ENCODE results near the gene CHML. TPM values are rescaled to one million over a fixed set of nuclear protein-coding genes. Genes with fewer than 3 reads are reported as not detected.

The CHML gene
- total and polyA plus RNA-seq, 2 experiments from 2014 or later = 3.2 to 7.2 TPM

DNA sequence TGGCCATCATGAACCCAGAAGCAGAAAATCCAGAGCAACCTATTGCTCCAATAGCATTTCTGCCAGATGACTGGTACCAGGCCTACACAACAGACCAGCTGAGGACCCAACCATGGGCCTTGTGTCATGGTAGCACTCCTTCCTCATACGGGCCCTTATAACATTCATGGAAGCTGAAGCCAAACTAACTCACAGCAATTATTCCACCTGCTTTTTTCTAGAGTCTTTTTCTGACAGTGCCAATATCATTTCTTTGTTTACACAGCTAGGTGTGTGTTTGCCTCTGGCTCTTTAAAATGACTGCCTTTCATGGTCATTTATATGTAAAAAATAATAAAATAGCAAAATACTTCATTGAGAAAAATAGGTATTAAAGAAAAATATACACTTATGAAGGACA, 8.0 kb upstream of the CHML start:
- Histone ChIP-seq H3K27ac (no peak overlapping the region), H3K79me2 (ENCODE audit: insufficient read depth) (no peaks in the 10 kb centered on the region), H2AFZ (no peak overlapping the region), H3K9me3 (ENCODE audit: low read depth) (no peaks in the 10 kb centered on the region), H3K9me2 (ENCODE audit: insufficient read depth) (no peaks in the 10 kb centered on the region), H3K4me3 (no peak overlapping the region), H3K4me2 (ENCODE audit: unreplicated experiment) (no peak overlapping the region), H3K36me3 (ENCODE audit: low read depth) (no peaks in the 10 kb centered on the region), H3K9ac (no peak overlapping the region), H3F3A (ENCODE audit: insufficient read depth) (no peaks in the 10 kb centered on the region), H3K27me3 (replicated peaks; ENCODE audit: insufficient read depth) (no peaks in the 10 kb centered on the region; the same call in 1 of the 2 replicates), H3K4me1 (ENCODE audit: insufficient read depth) (no peaks in the 10 kb centered on the region), H4K20me1 (ENCODE audit: insufficient read depth) (no peaks in the 10 kb centered on the region)
- TF ChIP-seq EZH2 (IDR thresholded peaks at IDR 0.05; ENCODE audit: insufficient read depth, poor library complexity, severe bottlenecking) (no peak), EZH2phosphoT487 (IDR thresholded peaks at IDR 0.05; ENCODE audit: insufficient read depth, low read depth) (no peak)
- DNase-seq = no peak
- 64 to 72% methylated on average over 1 of the region's 1 CpG for WGBS, 2 experiments (ENCODE audit: low coverage in 1 of 2, low lambda C conversion rate in 2 of 2, missing lambda C conversion rate in 2 of 2)
- in situ Hi-C loops (cut with MboI) = no loop called here

DNA sequence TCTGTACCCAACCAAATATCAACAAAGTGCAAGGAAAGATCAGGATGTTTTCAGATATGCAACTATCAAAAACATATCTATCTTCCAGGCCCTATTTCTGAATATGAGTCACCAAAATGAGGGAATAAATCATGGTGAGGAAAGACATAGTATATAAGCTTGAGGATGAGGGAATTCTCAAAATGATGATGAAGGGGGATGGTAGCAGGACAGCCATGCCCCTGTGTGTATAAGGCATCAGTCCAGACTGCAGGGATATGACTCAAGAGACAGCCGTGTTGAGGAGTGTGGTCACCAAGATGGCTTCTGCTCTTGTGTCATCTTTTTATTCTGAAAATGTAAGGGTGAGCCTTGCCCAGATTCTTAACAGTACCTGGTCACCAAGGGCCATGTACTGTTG, 7.5 kb upstream of the CHML start:
- Histone ChIP-seq H3K27me3 (replicated peaks; ENCODE audit: insufficient read depth) (no peaks in the 10 kb centered on the region; the same call in 1 of the 2 replicates), H3K4me3 (no peak overlapping the region), H3K36me3 (ENCODE audit: low read depth) (no peaks in the 10 kb centered on the region), H3K79me2 (ENCODE audit: insufficient read depth) (no peaks in the 10 kb centered on the region), H3K4me2 (ENCODE audit: unreplicated experiment) (no peak overlapping the region), H4K20me1 (ENCODE audit: insufficient read depth) (no peaks in the 10 kb centered on the region), H2AFZ (no peak overlapping the region), H3K4me1 (ENCODE audit: insufficient read depth) (no peaks in the 10 kb centered on the region), H3K9me3 (ENCODE audit: low read depth) (no peaks in the 10 kb centered on the region), H3K27ac (no peak overlapping the region), H3K9me2 (ENCODE audit: insufficient read depth) (no peaks in the 10 kb centered on the region), H3F3A (ENCODE audit: insufficient read depth) (no peaks in the 10 kb centered on the region), H3K9ac (no peak overlapping the region)
- peak; percentile 59 for DNase-seq
- WGBS, 2 experiments (ENCODE audit: low coverage in 1 of 2, low lambda C conversion rate in 2 of 2, missing lambda C conversion rate in 2 of 2) = 0 to 6% methylated on average over 1 of the region's 1 CpG
- TF ChIP-seq EZH2 (IDR thresholded peaks at IDR 0.05; ENCODE audit: insufficient read depth, poor library complexity, severe bottlenecking) (no peak), EZH2phosphoT487 (IDR thresholded peaks at IDR 0.05; ENCODE audit: insufficient read depth, low read depth) (no peak)
- in situ Hi-C loops (cut with MboI) = no loop called here

DNA sequence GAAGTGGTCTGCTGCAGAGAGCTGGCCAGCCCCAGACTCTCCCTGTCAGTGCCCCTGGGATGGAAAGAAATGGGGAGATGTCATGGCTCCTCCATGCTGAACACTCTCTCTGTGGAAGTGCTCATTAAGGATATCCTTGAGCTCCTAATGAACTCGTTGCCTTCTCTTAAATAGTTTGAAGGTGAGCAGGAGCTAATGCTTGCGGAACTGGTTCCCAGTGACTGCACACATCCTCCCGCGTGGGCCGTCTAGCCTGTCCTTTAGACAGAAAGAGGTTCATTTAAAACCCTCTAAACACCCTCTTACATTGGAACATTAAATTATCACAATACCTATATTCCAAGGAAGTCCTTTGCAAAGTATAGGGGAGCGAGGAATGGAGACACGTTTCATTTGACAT, 6.0 kb upstream of the CHML start:
- no peaks in the 10 kb centered on the region for H3K9me3 ChIP-seq (ENCODE audit: low read depth)
- H2AFZ ChIP-seq = no peak overlapping the region
- no peak overlapping the region for H3K4me2 ChIP-seq (ENCODE audit: unreplicated experiment)
- 95 to 96% methylated on average over 7 of the region's 7 CpGs for WGBS, 2 experiments (ENCODE audit: low coverage in 1 of 2, low lambda C conversion rate in 2 of 2, missing lambda C conversion rate in 2 of 2)
- no peaks in the 10 kb centered on the region; the same call in 1 of the 2 replicates for H3K27me3 ChIP-seq (replicated peaks; ENCODE audit: insufficient read depth)
- no peak overlapping the region for H3K9ac ChIP-seq
- in situ Hi-C loops (cut with MboI) = no loop called here
- H3K27ac ChIP-seq = no peak overlapping the region
- H3K4me1 ChIP-seq (ENCODE audit: insufficient read depth) = peaks cover 6% of the 10 kb centered on the region; the same call in 1 of the 2 replicates
- no peaks in the 10 kb centered on the region for H3K79me2 ChIP-seq (ENCODE audit: insufficient read depth)
- no peaks in the 10 kb centered on the region for H3K36me3 ChIP-seq (ENCODE audit: low read depth)
- H3F3A ChIP-seq (ENCODE audit: insufficient read depth) = peaks cover 4% of the 10 kb centered on the region
- DNase-seq = no peak
- no peak overlapping the region for H3K4me3 ChIP-seq
- no peaks in the 10 kb centered on the region for H4K20me1 ChIP-seq (ENCODE audit: insufficient read depth)
- H3K9me2 ChIP-seq (ENCODE audit: insufficient read depth) = no peaks in the 10 kb centered on the region
- TF ChIP-seq EZH2 (IDR thresholded peaks at IDR 0.05; ENCODE audit: insufficient read depth, poor library complexity, severe bottlenecking) (no peak), EZH2phosphoT487 (IDR thresholded peaks at IDR 0.05; ENCODE audit: insufficient read depth, low read depth) (no peak)

- Histone ChIP-seq H3K27me3 (replicated peaks; ENCODE audit: insufficient read depth) (no peaks in the 10 kb centered on the region; the same call in 1 of the 2 replicates), H3K9me3 (ENCODE audit: low read depth) (no peaks in the 10 kb centered on the region), H3K4me1 (ENCODE audit: insufficient read depth) (peaks cover 6% of the 10 kb centered on the region; the same call in 1 of the 2 replicates), H3K9ac (no peak overlapping the region), H3K9me2 (ENCODE audit: insufficient read depth) (no peaks in the 10 kb centered on the region), H3K27ac (no peak overlapping the region), H3K4me3 (no peak overlapping the region), H3F3A (ENCODE audit: insufficient read depth) (peaks cover 12% of the 10 kb centered on the region), H4K20me1 (ENCODE audit: insufficient read depth) (no peaks in the 10 kb centered on the region), H3K4me2 (ENCODE audit: unreplicated experiment) (no peak overlapping the region), H2AFZ (no peak overlapping the region), H3K79me2 (ENCODE audit: insufficient read depth) (no peaks in the 10 kb centered on the region), H3K36me3 (ENCODE audit: low read depth) (no peaks in the 10 kb centered on the region)
- TF ChIP-seq EZH2phosphoT487 (IDR thresholded peaks at IDR 0.05; ENCODE audit: insufficient read depth, low read depth) = no peak
- no peak for TF ChIP-seq EZH2 (IDR thresholded peaks at IDR 0.05; ENCODE audit: insufficient read depth, poor library complexity, severe bottlenecking)
- in situ Hi-C loops (cut with MboI) = no loop called here
- 74 to 75% methylated on average over 4 of the region's 4 CpGs for WGBS, 2 experiments (ENCODE audit: low coverage in 1 of 2, low lambda C conversion rate in 2 of 2, missing lambda C conversion rate in 2 of 2)
- no peak for DNase-seq
Measured at GRCh38 chr1:241645199-241645598, 5.0 kb upstream of the CHML start.

- in situ Hi-C loops (cut with MboI) = no loop called here
- 96% methylated on average over 2 of the region's 2 CpGs for WGBS, 2 experiments (ENCODE audit: low coverage in 1 of 2, low lambda C conversion rate in 2 of 2, missing lambda C conversion rate in 2 of 2)
Measured at GRCh38 chr1:241644259-241644658, 4.1 kb upstream of the CHML start.

More at GRCh38 chr1:241644259-241644658, 4.1 kb upstream of the CHML start:
- Histone ChIP-seq H2AFZ (no peak overlapping the region), H3K4me3 (no peak overlapping the region), H4K20me1 (ENCODE audit: insufficient read depth) (no peaks in the 10 kb centered on the region), H3F3A (ENCODE audit: insufficient read depth) (peaks cover 12% of the 10 kb centered on the region), H3K79me2 (ENCODE audit: insufficient read depth) (peaks cover 2% of the 10 kb centered on the region), H3K4me1 (ENCODE audit: insufficient read depth) (peaks cover 7% of the 10 kb centered on the region), H3K27ac (no peak overlapping the region), H3K27me3 (replicated peaks; ENCODE audit: insufficient read depth) (no peaks in the 10 kb centered on the region), H3K9me2 (ENCODE audit: insufficient read depth) (no peaks in the 10 kb centered on the region), H3K9ac (no peak overlapping the region), H3K36me3 (ENCODE audit: low read depth) (no peaks in the 10 kb centered on the region), H3K9me3 (ENCODE audit: low read depth) (no peaks in the 10 kb centered on the region), H3K4me2 (ENCODE audit: unreplicated experiment) (no peak overlapping the region)
- no peak for TF ChIP-seq EZH2phosphoT487 (IDR thresholded peaks at IDR 0.05; ENCODE audit: insufficient read depth, low read depth)
- TF ChIP-seq EZH2 (IDR thresholded peaks at IDR 0.05; ENCODE audit: insufficient read depth, poor library complexity, severe bottlenecking) = no peak
- no peak for DNase-seq
